Renal cortical epithelial cell (primary cell): ENCODE results near the gene FGG. TPM values are rescaled to one million over a fixed set of nuclear protein-coding genes. Genes with fewer than 3 reads are reported as not detected.
"Not testable (repeated sequence)": the region's sequence is repeated elsewhere in the genome, so short reads cannot be mapped to it uniquely, and the experiment has no call there.

Experiments
- DNase-seq: peaks from one replicate; pipeline ENCODE4 v3.0.0-alpha.2; 2011; ENCODE audit warnings: low read depth
- total RNA-seq: library from RNA; depleted of rRNA; stranded (reverse); fragments of >200 nt; gene quantifications from 2 replicates; pipeline ENCODE4 v1.2.3, GENCODE V29; 2014

Gene FGG
- total RNA-seq, 1 donor from 2014 or later = 0.20 TPM

DNA sequence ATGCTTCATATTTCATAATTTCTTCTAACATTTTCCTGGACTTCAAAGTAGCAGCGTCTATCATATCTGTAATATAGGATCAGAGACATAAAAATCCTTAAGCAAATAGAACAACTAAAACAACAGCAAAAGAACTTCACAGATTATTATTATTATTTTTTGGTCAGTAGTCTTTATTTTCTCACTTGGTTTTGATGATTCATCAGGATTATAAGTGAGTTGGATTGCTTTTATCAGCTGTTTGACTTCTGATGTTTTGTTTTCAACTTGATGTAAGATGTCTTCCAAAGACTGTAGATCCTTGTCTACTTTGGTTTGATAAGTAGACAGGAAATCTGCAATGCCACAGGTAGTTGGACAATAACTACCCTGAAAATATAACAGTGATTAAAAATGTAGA is 623 bp downstream of the FGG start:
- no peak for DNase-seq

DNA sequence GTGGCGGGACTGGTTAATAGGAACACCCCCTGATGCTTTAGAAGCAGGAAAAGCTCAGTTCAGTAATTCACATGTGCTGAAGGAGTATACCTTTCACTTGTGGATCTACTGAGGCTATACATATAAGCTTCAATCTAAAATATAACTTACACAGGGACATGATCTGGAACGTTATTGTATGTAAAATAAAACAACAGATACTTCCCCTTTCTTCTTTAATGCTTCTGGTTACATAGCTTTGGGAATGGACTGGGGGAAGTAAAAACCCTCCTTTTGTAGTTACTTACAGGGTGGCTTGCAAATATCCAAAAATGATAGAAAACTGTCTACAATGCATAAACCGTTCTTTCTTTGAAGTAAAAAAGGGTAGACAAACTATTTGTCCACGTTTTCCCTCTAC is 1.9 kb downstream of the FGG start:
- no peak for DNase-seq

DNA sequence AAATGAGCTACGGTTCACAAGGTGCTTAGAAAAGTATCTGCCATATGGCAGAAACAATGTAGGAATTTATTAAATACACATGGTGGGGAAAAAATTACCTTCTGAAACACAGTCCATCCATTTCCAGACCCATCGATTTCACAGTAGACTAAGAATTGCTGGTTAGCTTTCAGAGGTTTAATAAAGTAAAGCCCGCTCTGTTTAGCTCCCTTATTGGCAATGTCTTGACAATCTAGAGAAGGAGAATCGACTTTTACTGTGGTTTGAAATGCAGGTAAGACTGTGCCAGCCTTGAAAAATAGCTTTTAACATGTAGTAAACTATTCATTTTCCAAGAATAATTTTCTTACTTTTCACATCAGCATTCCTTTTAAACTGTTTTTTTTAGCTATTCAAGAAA is 2.9 kb downstream of the FGG start:
- DNase-seq = no peak

DNA sequence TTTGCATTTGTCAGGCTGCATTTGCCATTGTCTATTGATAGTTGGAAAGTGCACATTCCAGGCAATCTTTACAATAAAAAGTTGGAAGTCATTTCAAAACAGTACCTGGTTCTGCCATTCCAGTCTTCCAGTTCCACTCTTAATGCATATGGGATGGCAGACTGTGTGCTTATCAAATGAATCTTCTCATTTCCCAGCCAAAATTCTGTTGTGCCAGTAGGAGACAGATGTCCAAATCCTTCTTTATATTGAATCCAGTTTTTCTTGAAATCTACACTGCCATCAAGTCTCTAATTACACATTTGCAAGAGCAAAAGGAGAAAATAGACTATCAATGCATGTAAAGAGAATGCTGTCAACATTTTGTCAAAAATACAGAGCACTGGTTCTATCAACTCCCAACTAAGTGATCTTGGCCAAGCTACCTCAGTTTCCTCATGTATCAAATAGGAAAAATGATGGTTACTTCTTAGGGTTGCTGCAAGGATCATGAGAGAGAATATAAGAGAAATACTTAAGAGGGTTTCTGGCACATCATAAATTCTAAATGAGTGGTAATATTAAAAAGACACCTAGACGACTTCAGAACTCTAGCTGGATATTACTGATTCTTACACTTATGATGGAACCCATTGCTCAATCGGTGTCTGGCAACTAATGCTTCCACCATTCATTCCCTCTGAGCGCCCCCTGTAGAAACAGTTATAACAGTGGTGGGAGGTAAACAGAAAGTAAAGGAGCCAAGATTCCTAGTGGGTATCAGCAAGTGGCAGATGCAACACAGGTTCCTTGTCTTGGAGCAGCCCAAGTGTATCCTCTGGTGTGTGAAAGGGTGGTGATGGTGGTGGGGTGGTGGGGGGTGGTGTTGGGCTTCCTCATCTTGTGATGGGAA is 3.8 kb downstream of the FGG start:
- no peak for DNase-seq

DNA sequence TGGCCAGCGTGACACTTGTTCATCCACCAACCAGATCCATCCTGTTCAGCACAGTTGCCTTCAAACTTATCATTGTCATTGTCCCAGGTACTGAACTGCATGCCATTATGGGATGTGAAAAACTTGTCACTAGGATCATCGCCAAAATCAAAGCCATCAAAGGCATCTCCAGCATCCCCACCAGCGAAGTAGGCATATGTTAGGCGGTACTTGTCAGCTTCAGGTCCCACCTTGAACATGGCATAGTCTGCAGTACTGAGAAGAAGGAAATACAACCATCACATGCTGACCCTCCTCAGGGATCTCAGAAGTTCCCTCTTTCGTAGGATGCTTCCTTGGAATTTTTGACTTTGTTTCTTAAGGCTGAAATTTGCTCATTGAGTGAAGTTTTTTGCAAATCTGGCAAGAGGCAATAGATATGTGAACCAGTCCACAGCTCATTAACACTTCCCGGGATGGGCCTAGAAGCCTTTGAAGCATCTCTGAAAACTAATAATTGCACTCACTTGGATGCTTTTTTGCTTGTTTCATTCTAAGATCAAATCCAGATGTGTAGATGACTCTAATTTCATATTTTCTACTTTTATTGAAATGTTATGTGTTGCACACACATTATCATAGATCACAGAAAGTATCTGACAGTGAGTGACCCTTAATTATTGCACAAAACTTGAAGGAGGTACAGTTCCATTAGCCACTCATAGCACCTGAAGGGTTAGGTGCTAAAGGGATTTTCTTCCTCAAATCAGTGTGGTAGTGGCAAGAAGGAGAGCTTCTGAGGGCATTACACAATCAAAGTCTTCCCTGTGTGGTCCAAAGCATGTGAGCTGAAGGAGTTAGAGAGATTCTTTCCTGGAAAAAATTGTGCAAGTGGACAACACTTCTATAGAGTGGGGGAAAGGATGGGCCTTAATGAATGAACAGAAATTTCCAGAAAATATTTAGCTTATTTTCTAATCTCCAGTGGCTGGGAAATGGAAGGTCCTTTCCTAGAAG is 5.4 kb downstream of the FGG start:
- DNase-seq = peak; percentile 11

DNA sequence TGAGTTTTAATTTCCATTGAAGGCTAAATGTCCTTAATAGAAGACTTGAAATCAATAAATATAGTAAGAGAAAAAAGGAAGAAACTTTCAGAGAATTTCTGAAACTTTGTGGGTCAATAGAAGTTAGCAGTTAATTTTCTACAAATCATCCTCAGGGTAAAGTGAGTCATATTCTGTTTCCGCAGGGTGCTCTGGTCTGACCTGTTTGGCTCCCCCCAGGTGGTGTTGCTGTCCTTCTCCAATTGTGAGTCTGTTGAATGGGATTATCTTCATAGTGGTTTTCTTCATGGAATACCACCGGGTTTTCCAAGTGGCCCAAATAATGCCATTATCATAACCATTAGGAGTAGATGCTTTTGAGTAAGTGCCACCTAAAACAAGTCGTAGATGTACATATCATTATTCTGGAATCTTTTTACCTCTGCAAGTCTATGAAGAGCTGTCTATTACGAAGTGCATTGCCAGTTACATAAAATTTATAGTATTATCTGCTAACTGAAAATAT is 7.7 kb downstream of the FGG start:
- no peak for DNase-seq

DNA sequence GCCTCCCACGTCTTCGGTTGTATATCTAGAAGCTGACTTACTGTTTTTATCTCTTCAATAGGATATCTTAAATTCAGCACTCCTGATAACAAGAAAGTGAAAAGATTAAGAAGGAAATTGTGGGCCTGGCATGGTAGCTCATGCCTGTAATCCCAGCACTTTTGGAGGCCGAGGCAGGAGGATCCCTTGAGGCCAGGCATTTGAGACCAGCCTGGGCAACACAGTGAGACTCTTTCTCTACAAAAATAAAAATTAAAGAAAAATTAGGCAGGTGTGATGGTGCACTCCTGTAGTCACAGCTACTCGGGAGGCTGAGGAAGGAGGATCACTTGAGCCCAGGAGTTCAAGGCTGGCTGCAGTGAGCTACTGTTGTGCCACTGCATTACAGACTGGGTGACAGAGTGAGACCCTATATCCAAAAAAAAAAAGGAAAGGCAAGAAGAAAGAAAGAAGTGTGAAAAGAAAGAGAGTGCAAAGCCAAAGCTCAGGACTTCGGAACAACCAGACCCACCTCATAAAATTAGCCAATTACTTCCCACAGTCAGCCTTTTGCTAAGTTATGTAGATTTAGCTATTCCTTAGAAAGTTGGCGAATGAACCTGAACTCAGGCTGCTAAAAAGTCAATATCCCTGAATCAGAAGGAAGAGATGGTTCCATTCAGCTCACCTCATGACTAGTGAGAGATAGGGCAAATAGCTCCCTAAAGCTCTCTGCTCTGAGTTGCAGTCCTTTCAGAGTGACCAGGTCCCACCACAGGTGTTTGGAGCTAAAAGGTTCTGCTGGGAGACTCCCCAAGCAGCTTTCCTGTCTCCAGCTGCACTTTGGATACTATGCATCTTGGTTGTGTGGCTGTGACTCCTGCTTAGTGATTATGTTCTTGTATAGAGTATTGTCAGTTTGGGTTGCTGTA is 9.2 kb downstream of the FGG start:
- DNase-seq = no peak

DNA sequence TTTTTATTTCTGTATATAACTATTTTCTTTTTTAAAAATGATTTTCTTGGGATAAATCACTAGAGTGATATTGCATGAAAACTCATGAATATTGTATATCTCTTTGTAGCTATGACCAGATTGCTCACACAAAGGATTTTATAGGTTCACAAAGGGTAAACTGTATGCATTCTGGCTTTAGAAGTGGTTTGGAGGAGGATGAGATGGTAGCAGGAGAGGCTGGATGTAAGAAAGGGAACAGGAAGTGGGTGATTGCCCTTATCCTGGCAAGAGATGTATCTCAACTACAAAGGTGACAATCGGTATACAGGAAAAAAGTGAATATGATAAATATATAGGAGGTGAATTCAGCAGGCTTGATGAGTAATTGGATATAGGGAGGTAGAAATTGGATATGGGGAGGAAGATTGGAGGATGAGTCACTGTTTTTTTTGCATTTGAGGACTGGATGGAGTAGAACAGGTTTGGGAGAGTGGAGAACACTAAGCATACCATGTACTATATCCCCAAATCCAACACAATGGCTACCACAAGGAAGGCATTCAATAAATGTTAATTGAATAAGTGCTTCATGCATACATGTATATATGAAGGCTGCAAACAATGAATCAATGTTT is 9.9 kb downstream of the FGG start:
- DNase-seq = no peak

DNA sequence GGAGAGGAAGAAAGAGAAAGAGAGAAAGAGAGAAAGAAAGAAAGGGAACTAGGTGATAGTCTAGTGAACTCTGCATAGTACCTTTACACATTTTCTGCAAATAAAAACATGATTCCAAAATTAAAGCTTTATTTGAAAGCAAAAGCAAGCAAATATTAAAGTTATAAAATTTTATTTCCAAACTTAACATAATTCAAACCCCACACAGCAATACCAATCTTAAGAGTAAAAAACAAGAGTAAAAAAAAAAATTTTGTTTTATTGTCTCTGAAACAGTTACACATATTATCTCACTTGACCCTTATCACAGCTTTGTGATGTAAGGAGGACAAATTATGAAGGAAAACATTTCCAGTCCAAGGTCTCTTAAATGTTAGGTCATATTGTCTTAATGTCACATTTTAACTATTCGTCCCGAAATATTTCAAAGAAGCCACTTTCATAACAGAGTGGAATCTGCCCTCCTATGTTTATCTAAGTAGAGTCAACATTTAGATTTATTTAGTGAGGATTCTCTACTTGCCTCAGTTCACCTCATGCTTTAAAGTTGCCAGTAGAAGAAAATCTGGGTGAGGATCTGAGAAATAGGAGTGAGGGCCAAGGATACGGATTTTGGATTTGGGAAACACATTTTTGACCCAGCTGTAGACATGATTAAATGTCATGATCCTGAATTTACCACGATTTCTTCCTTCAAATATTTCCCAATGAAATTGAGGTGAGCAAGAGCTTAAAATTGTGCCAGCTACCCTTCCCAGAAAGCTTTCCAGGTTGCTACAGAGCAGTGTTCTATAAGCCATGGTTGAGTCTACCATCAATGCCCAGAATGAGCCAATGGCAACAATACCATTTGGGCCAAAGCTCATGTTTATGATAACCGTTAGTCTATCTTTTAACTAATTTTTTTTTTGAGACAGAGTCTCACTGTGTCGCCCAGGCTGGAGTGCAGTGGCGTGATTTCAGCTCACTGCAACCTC is 14.4 kb downstream of the FGG start:
- DNase-seq = no peak

DNA sequence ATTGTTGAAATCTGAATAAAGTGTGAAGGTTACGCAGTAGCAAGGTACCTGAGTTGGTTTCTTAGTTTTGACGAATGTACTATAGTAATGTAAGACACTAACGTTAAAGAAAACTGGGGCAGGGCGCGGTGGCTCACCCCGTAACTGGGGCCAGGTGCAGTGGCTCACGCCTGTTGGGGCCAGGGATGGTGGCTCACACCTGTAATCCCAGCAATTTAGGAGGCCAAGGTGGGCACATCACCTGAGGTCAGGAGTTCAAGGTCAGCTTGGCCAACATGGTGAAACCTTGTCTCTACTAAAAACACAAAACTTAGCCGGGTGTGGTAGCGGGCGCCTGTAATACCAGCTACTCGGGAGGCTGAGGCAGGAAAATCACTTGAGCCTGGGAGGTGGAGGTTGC is 15.2 kb downstream of the FGG start:
- not testable (repeated sequence) for DNase-seq

DNA sequence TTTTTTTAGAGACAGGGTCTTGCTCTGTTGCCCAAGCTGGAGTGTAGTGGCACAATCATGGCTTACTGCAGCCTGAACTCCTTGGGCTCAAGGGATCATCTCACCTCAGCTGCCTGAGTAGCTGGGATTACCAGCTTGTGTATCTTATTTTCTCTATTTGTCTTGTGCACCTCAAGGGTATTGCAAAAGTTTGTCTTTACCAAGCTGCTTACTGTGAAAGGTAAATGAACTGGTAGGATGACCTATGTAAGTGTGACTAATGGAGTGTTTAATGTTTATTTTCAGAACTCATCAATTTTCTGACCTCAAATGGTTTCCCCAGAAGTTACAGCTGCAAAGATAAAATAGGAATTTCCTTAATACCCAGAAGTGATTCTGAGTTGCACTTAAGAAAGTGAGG is 16.6 kb downstream of the FGG start:
- peak; percentile 83 for DNase-seq

DNA sequence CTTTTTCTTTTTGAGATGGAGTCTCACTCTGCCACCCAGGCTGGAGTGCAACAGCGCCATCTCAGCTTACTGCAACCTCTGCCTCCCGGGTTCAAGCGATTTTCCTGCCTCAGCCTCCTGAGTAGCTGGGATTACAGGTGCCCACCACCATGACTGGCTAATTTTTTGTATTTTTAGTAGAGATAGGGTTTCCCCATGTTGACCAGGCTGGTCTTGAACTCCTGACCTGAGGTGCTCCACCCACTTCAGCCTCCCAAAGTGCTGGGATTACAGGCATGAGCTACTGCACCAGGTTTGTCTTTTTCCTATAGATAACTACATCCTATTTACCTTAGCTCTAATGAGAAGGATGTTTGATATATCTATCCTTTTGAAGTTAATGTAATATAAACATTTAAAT is 18.1 kb downstream of the FGG start:
- DNase-seq = not testable (repeated sequence)

DNA sequence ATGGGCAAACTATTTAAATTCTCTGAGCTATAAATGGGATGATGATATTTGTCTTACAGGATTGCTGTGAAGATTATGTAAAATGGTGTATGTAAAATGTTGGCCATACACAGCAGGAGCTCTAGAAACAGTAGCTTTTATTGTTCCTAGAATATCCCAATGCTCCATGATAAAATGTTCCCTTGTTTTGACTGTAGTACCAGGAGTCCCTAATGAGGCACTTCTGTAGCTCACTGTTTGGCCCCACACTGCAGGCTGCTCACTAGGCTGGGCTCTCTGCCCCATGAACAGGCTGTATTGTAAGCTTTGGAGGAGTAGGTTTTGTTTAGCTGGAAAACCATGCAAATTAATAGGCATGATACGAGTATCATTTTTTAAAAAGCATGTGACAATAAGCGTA is 18.6 kb downstream of the FGG start:
- DNase-seq = no peak

DNA sequence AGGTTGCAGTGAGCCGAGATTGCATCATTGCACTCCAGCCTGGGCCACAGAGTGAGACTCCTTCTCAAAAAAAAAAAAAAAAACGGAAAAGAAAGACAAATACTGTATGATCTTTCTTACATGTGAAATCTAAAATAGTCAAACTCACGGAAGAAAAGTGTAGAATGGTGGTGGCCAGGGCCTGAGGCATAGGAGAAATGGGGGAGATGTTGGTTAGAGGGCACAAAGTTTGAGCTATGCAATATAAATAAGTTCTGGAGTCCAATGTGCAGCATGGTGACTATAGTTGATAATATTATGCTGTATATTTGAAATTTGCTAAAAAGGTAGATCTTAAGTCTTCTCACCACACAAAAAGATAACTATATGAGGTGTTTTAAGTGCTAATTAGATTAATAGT is 20.6 kb downstream of the FGG start:
- DNase-seq = no peak

DNA sequence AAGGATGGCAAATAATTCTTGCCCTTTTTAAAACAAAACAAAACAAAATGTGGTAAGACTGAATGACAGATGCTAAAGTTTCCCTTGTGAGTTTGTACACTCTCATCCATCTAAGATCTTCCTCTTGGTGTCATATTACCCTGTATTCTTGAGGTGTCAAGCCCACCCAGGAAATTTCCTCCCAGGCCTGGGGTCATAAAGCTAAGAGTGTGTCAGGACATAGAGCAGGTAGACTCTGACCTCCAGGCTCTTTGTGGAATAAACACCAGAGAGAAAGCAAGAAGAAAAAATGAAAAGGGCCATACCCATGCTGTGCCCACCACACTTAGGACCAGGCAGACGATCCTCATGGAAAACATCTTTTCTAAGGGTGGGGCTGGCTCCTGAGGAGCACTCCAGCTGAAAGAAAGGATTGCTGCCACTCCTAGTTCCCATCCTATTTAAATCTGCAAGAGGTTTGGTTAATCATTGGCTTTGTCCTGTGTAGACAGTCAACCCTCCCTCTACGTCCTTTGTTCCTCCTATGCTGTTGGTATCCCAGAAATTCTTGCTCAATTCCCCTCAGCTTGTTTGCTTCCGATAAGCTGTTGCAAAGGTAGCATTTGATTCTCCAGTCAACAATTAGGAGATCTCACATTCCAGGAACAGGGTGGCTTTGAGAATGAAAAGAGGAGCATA is 22.0 kb downstream of the FGG start, which contains the start of gene FGA:
FGA (minus strand) TSS at position 414 of the 678 bp plus-strand sequence; CDS start at position 359, 55 bp downstream.
- DNase-seq = peak; percentile 91

DNA sequence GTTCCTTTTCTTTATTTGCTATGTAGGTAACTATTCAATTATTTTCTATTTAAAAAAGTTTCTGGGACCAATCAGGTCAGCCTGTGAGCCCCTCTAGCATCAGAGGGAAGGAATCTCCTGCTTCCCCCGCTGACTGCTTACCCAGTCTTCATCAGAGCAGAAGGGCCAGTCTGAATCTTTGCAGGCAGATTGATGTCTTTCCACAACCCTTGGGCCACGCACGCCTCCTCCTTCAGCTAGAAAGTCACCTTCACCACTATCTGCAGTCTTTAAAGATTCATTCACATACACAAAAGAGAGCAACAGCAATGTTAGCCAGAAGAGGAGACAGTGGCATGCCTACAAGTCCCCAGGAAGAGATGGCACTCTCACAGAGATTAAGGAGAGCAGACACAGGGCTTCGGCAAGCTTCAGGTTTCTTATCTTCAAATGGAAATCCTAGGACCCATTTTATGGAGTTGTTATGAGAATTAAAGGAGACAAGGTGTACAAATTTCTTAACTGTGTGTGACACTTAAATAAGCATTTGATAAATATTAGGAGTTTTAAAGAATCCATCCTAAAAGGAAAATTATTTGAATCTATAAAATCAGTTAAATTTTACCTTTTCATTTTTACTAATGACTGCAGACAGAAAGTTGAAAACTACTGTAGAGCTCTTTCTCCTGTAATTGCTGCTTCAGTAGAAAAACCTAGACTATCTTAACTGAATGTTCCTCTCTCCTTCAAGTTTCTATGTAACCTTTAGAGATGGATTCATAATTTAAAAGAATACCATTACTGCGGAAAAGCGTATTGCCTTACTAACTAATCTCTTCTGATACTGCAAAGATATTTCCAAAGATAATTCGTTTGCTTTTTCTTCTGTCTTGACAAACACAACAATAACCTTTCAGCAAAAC is 22.9 kb downstream of the FGG start:
- no peak for DNase-seq

DNA sequence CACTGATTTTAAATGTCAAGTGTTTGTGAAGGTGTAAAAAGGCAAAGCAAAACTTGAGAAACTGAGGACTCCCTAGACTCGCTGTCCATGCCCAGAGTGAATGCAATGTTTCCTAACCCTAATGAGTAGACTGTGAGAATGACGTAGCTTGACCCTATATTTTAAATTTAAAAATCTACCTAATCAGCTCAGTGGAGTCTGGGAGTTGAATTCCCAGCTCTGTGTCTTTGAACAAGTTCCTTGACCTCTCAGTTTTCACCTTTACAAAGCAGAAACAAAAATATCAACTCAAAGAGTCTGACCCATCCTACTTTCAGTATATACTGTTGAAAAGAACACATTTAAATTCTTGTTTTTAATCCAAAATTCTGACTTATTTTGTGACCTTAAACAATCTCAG is 24.3 kb downstream of the FGG start:
- no peak for DNase-seq
